Measurements from ENCODE around the gene PDK4.
"Not testable (repeated sequence)": the region's sequence is repeated elsewhere in the genome, so short reads cannot be mapped to it uniquely, and the experiment has no call there.

The PDK4 gene

GRCh38 chr7:95604811-95605210 lies 8.5 kb upstream of the PDK4 start:
- DNase-seq (ENCODE audit: low read depth) = not testable (repeated sequence)

GRCh38 chr7:95604397-95604796 lies 8.1 kb upstream of the PDK4 start:
- DNase-seq (ENCODE audit: low read depth) = not testable (repeated sequence)

- no peak for DNase-seq (ENCODE audit: low read depth)
Observed at GRCh38 chr7:95602421-95602820, 6.1 kb upstream of the PDK4 start.

- DNase-seq (ENCODE audit: low read depth) = no peak
Observed at GRCh38 chr7:95601316-95601715, 5.0 kb upstream of the PDK4 start.

- no peak for DNase-seq (ENCODE audit: low read depth)
Observed at GRCh38 chr7:95599069-95599468, 2.8 kb upstream of the PDK4 start.

- DNase-seq (ENCODE audit: low read depth) = no peak
Observed at GRCh38 chr7:95598511-95598910, 2.2 kb upstream of the PDK4 start.

GRCh38 chr7:95595746-95596197 lies 544 bp downstream of the PDK4 start:
- DNase-seq (ENCODE audit: low read depth) = no peak

GRCh38 chr7:95594185-95594584 lies 2.1 kb downstream of the PDK4 start:
- DNase-seq (ENCODE audit: low read depth) = no peak

- DNase-seq (ENCODE audit: low read depth) = no peak
Observed at GRCh38 chr7:95593343-95593742, 3.0 kb downstream of the PDK4 start.

GRCh38 chr7:95592570-95592969 lies 3.7 kb downstream of the PDK4 start:
- no peak for DNase-seq (ENCODE audit: low read depth)

GRCh38 chr7:95590387-95591248 lies 5.7 kb downstream of the PDK4 start:
- DNase-seq (ENCODE audit: low read depth) = no peak

GRCh38 chr7:95589766-95590165 lies 6.5 kb downstream of the PDK4 start:
- DNase-seq (ENCODE audit: low read depth) = no peak

- no peak for DNase-seq (ENCODE audit: low read depth)
Observed at GRCh38 chr7:95589031-95589430, 7.3 kb downstream of the PDK4 start.

GRCh38 chr7:95586951-95587301 lies 9.4 kb downstream of the PDK4 start:
- no peak for DNase-seq (ENCODE audit: low read depth)

GRCh38 chr7:95585426-95585789 lies 10.9 kb downstream of the PDK4 start:
- DNase-seq (ENCODE audit: low read depth) = no peak

GRCh38 chr7:95584769-95585425 lies 11.4 kb downstream of the PDK4 start:
- no peak for DNase-seq (ENCODE audit: low read depth)

GRCh38 chr7:95583834-95584621 lies 12.3 kb downstream of the PDK4 start:
- DNase-seq (ENCODE audit: low read depth) = no peak

- no peak for DNase-seq (ENCODE audit: low read depth)
Observed at GRCh38 chr7:95582578-95583293, 13.6 kb downstream of the PDK4 start.

GRCh38 chr7:95581467-95581866 lies 14.8 kb downstream of the PDK4 start:
- no peak for DNase-seq (ENCODE audit: low read depth)

GRCh38 chr7:95579318-95579717 lies 17.0 kb downstream of the PDK4 start:
- DNase-seq (ENCODE audit: low read depth) = no peak

- no peak for DNase-seq (ENCODE audit: low read depth)
Observed at GRCh38 chr7:95578299-95578855, 17.9 kb downstream of the PDK4 start.

- DNase-seq (ENCODE audit: low read depth) = no peak
Observed at GRCh38 chr7:95577137-95577536, 19.2 kb downstream of the PDK4 start.
